ENCODE measurements around the gene CCDC148. TPM values are rescaled to one million over a fixed set of nuclear protein-coding genes. Genes with fewer than 3 reads are reported as not detected.
"Not testable (repeated sequence)": the region's sequence is repeated elsewhere in the genome, so short reads cannot be mapped to it uniquely, and the experiment has no call there.

CCDC148 gene
- total RNA-seq, 1 experiment from 2014 or later = 0.11 TPM

- no TSS peak for BruUV-seq (replicated peaks)
- no peaks in the 10 kb centered on the region for H3K9me2 ChIP-seq (replicated peaks; ENCODE audit: low read length)
- H3K27me3 ChIP-seq (ENCODE audit: low read length) = no peaks in the 10 kb centered on the region
- peaks cover 31% of the 10 kb centered on the region for H4K20me1 ChIP-seq (ENCODE audit: low read length)
- H3K4me3 ChIP-seq (ENCODE audit: low read length) = peak overlapping the region; percentile 76
- H3K27ac ChIP-seq (ENCODE audit: low read length) = peak overlapping the region; percentile 30
- peak; percentile 49 for DNase-seq
- no peaks in the 10 kb centered on the region for H3K9me3 ChIP-seq (ENCODE audit: low read length)
- ChIA-PET POLR2A (ENCODE audit: unreplicated experiment) (interaction anchor here (0.6 kb wide), 2 partner anchors 12 to 208 kb away, joined by 8 to 10 read pairs; no protein-coding TSS in a partner anchor), CTCF (interaction anchor here (1.3 to 2.3 kb wide), 2 partner anchors 82 to 288 kb away, joined by 3 to 9 read pairs; no protein-coding TSS in a partner anchor)
- peaks cover 33% of the 10 kb centered on the region for H3K4me1 ChIP-seq (ENCODE audit: insufficient read depth, low read length)
- intact Hi-C loops (cut with micrococcal nuclease) = no loop called here
- peak overlapping the region; percentile 99 for H3K4me2 ChIP-seq (ENCODE audit: low read length)
- peak overlapping the region; percentile 77 for H2AFZ ChIP-seq (ENCODE audit: low read length)
- peaks cover 52% of the 10 kb centered on the region for H3K79me2 ChIP-seq (ENCODE audit: low read length)
- TF ChIP-seq EZH2 (IDR thresholded peaks at IDR 0.05; ENCODE audit: low read length, unreplicated experiment) (no peak), EZH2phosphoT487 (IDR thresholded peaks at IDR 0.05; ENCODE audit: borderline replicate concordance, low read length) (no peak)
- TF ChIP-seq, protein P1, sequence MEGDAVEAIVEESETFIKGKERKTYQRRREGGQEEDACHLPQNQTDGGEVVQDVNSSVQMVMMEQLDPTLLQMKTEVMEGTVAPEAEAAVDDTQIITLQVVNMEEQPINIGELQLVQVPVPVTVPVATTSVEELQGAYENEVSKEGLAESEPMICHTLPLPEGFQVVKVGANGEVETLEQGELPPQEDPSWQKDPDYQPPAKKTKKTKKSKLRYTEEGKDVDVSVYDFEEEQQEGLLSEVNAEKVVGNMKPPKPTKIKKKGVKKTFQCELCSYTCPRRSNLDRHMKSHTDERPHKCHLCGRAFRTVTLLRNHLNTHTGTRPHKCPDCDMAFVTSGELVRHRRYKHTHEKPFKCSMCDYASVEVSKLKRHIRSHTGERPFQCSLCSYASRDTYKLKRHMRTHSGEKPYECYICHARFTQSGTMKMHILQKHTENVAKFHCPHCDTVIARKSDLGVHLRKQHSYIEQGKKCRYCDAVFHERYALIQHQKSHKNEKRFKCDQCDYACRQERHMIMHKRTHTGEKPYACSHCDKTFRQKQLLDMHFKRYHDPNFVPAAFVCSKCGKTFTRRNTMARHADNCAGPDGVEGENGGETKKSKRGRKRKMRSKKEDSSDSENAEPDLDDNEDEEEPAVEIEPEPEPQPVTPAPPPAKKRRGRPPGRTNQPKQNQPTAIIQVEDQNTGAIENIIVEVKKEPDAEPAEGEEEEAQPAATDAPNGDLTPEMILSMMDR (conservative IDR thresholded peaks at IDR 0.05; ENCODE audit: low read depth, low read length) = no peak
- no peaks in the 10 kb centered on the region for H3F3A ChIP-seq (ENCODE audit: low read length, unreplicated experiment)
- peak overlapping the region; percentile 70 for H3K9ac ChIP-seq (ENCODE audit: low read length)
- ATAC-seq = peak; percentile 27
- H3K36me3 ChIP-seq (ENCODE audit: low read depth, low read length) = peaks cover 3% of the 10 kb centered on the region; the same call in 1 of the 2 replicates
Observed at GRCh38 chr2:158457092-158457825, 706 bp upstream of the CCDC148 start.

- no peaks in the 10 kb centered on the region for H3K9me2 ChIP-seq (replicated peaks; ENCODE audit: low read length)
- no peak for DNase-seq
- no peak for TF ChIP-seq EZH2phosphoT487 (IDR thresholded peaks at IDR 0.05; ENCODE audit: borderline replicate concordance, low read length)
- TF ChIP-seq EZH2 (IDR thresholded peaks at IDR 0.05; ENCODE audit: low read length, unreplicated experiment) = no peak
- TF ChIP-seq, protein P1 (conservative IDR thresholded peaks at IDR 0.05; ENCODE audit: low read depth, low read length) = no peak
- no peaks in the 10 kb centered on the region for H3K9me3 ChIP-seq (ENCODE audit: low read length)
- H3K79me2 ChIP-seq (ENCODE audit: low read length) = no peaks in the 10 kb centered on the region
- H2AFZ ChIP-seq (ENCODE audit: low read length) = no peak overlapping the region
- BruUV-seq (replicated peaks) = no TSS peak
- H3F3A ChIP-seq (ENCODE audit: low read length, unreplicated experiment) = no peaks in the 10 kb centered on the region
- H3K27me3 ChIP-seq (ENCODE audit: low read length) = no peaks in the 10 kb centered on the region
- H3K4me2 ChIP-seq (ENCODE audit: low read length) = no peak overlapping the region
- intact Hi-C loops (cut with micrococcal nuclease) = loop anchor here (10.0 kb wide), 1 partner anchor 409 kb away; no protein-coding TSS in a partner anchor
- no peaks in the 10 kb centered on the region for H3K36me3 ChIP-seq (ENCODE audit: low read depth, low read length)
- ChIA-PET POLR2A (ENCODE audit: unreplicated experiment) (no interaction called here), CTCF (no interaction called here)
- no peak overlapping the region for H3K9ac ChIP-seq (ENCODE audit: low read length)
- no peak overlapping the region for H3K27ac ChIP-seq (ENCODE audit: low read length)
- no peaks in the 10 kb centered on the region for H4K20me1 ChIP-seq (ENCODE audit: low read length)
- no peak for ATAC-seq
- no peak overlapping the region for H3K4me3 ChIP-seq (ENCODE audit: low read length)
- H3K4me1 ChIP-seq (ENCODE audit: insufficient read depth, low read length) = no peaks in the 10 kb centered on the region
Observed at GRCh38 chr2:158443606-158444005, 12.9 kb downstream of the CCDC148 start.

- H3F3A ChIP-seq (ENCODE audit: low read length, unreplicated experiment); DNase-seq; H3K27ac ChIP-seq (ENCODE audit: low read length); H3K79me2 ChIP-seq (ENCODE audit: low read length); H3K4me3 ChIP-seq (ENCODE audit: low read length); H4K20me1 ChIP-seq (ENCODE audit: low read length); POLR2A ChIA-PET (ENCODE audit: unreplicated experiment); H3K9me3 ChIP-seq (ENCODE audit: low read length); H3K36me3 ChIP-seq (ENCODE audit: low read depth, low read length); BruUV-seq (replicated peaks); ATAC-seq; H3K27me3 ChIP-seq (ENCODE audit: low read length); H3K4me1 ChIP-seq (ENCODE audit: insufficient read depth, low read length); H3K9ac ChIP-seq (ENCODE audit: low read length); H3K4me2 ChIP-seq (ENCODE audit: low read length); H2AFZ ChIP-seq (ENCODE audit: low read length); CTCF ChIA-PET; H3K9me2 ChIP-seq (replicated peaks; ENCODE audit: low read length); intact Hi-C loops (cut with micrococcal nuclease): not testable (repeated sequence)
Observed at GRCh38 chr2:158439062-158439461, 17.5 kb downstream of the CCDC148 start.

- H4K20me1 ChIP-seq (ENCODE audit: low read length); H3K4me3 ChIP-seq (ENCODE audit: low read length); H3K27me3 ChIP-seq (ENCODE audit: low read length); intact Hi-C loops (cut with micrococcal nuclease); H3K27ac ChIP-seq (ENCODE audit: low read length); H3F3A ChIP-seq (ENCODE audit: low read length, unreplicated experiment); BruUV-seq (replicated peaks); CTCF ChIA-PET; H3K9me3 ChIP-seq (ENCODE audit: low read length); H3K9ac ChIP-seq (ENCODE audit: low read length); H3K4me1 ChIP-seq (ENCODE audit: insufficient read depth, low read length); ATAC-seq; H3K36me3 ChIP-seq (ENCODE audit: low read depth, low read length); H2AFZ ChIP-seq (ENCODE audit: low read length); H3K4me2 ChIP-seq (ENCODE audit: low read length); POLR2A ChIA-PET (ENCODE audit: unreplicated experiment); H3K79me2 ChIP-seq (ENCODE audit: low read length); DNase-seq; H3K9me2 ChIP-seq (replicated peaks; ENCODE audit: low read length): not testable (repeated sequence)
Observed at GRCh38 chr2:158433716-158434115, 22.8 kb downstream of the CCDC148 start.

All from PC-3 (cell line).